Caco-2 (cell line): ENCODE data around the gene FOXD4L1. TPM values are rescaled to one million over a fixed set of nuclear protein-coding genes. Genes with fewer than 3 reads are reported as not detected.
"Not testable (repeated sequence)": the region's sequence is repeated elsewhere in the genome, so short reads cannot be mapped to it uniquely, and the experiment has no call there.

Source experiments
- BruUV-seq: library from RNA; stranded (reverse); fragments of 400-500 nt; replicated peaks from 2 replicates; lab custom pipeline; 2021; lab: Mats Ljungman, UMichigan
- CTCF ChIA-PET: fragments of 300-600 bp; sonication (Branson Sonifier 250); formaldehyde crosslinking; loops from one replicate; lab custom pipeline; 2022; ENCODE audit warnings: antibody characterized with exemption; lab: Charles Lee
- POLR2A ChIA-PET: fragments of 300-600 bp; sonication (Branson Sonifier 250); formaldehyde crosslinking; loops from one replicate; lab custom pipeline; 2022; ENCODE audit warnings: antibody characterized with exemption; lab: Charles Lee
- DNase-seq, 2 experiments: peaks; one replicate each; pipeline versions ENCODE4 v3.0.0 to v3.0.0-alpha.2; 2020 to 2022
- H3K27me3 ChIP-seq: replicated peaks from 2 replicates; pipeline ENCODE4 v1.6.0; 2011; ENCODE audit warnings: low read length; ENCODE audit not compliant: control insufficient read depth, insufficient read depth
- H3K36me3 ChIP-seq: 2 replicates; pipeline ENCODE4 v1.5.1; 2011; ENCODE audit warnings: low read length; ENCODE audit not compliant: control insufficient read depth, insufficient read depth
- H3K4me1 ChIP-seq: fragments of 250-450 bp; sonication (Bioruptor Pico); 2 replicates; pipeline ENCODE4 v1.5.1; 2020; ENCODE audit warnings: mild to moderate bottlenecking
- H3K4me3 ChIP-seq: 2 replicates; pipeline ENCODE4 v1.5.1; 2011; ENCODE audit warnings: low read depth, mild to moderate bottlenecking, control low read depth, low read length
- H3K9me3 ChIP-seq: fragments of 250-450 bp; sonication (Bioruptor Pico); 2 replicates; pipeline ENCODE4 v1.5.1; 2020; ENCODE audit warnings: mild to moderate bottlenecking, moderate library complexity
- H3K27ac Mint-ChIP-seq: one replicate; pipeline ENCODE4 v1.8.0; 2022; ENCODE audit warnings: mixed read lengths; ENCODE audit not compliant: unreplicated experiment
- H3K27me3 Mint-ChIP-seq: one replicate; pipeline ENCODE4 v1.8.0; 2022; ENCODE audit warnings: mixed read lengths; ENCODE audit not compliant: insufficient read depth, unreplicated experiment
- H3K36me3 Mint-ChIP-seq: one replicate; pipeline ENCODE4 v1.8.0; 2022; ENCODE audit warnings: mild to moderate bottlenecking, mixed read lengths; ENCODE audit not compliant: insufficient read depth, unreplicated experiment
- H3K4me1 Mint-ChIP-seq: one replicate; pipeline ENCODE4 v1.8.0; 2022; ENCODE audit warnings: low read depth, mixed read lengths; ENCODE audit not compliant: unreplicated experiment
- H3K4me3 Mint-ChIP-seq: one replicate; pipeline ENCODE4 v1.8.0; 2022; ENCODE audit warnings: mild to moderate bottlenecking, moderate library complexity, mixed read lengths; ENCODE audit not compliant: unreplicated experiment
- H3K9me3 Mint-ChIP-seq: one replicate; pipeline ENCODE4 v1.8.0; 2022; ENCODE audit warnings: mixed read lengths; ENCODE audit not compliant: unreplicated experiment
- intact Hi-C: fragments of 100-400 bp; cut with micrococcal nuclease; formaldehyde crosslinking; loops from one replicate; pipeline ENCODE4 v1.10.0; 2022; ENCODE audit not compliant: unreplicated experiment
- total RNA-seq: library from RNA; stranded (reverse); gene quantifications from 2 replicates; pipeline ENCODE4 v1.2.3, GENCODE V29; 2022

FOXD4L1 gene
- total RNA-seq, 1 experiment from 2014 or later, result 0.73 TPM

- H3K4me1 Mint-ChIP-seq, intact Hi-C loops, H3K4me1 ChIP-seq, H3K27me3 Mint-ChIP-seq, POLR2A ChIA-PET, CTCF ChIA-PET, H3K9me3 Mint-ChIP-seq, H3K9me3 ChIP-seq, H3K27ac Mint-ChIP-seq, BruUV-seq, H3K27me3 ChIP-seq, H3K36me3 ChIP-seq, H3K36me3 Mint-ChIP-seq: not testable (repeated sequence)
- peak overlapping the region; percentile 87 for H3K4me3 Mint-ChIP-seq
- peak overlapping the region; percentile 68 for H3K4me3 ChIP-seq
- DNase-seq, result peak; percentile 38 to 53
Observed at GRCh38 chr2:113541204-113541975, 42.9 kb downstream of the FOXD4L1 start.

- H3K36me3 Mint-ChIP-seq, intact Hi-C loops, H3K27me3 ChIP-seq, H3K4me1 Mint-ChIP-seq, CTCF ChIA-PET, H3K9me3 ChIP-seq, H3K4me1 ChIP-seq, H3K9me3 Mint-ChIP-seq, H3K36me3 ChIP-seq, BruUV-seq, POLR2A ChIA-PET, H3K27me3 Mint-ChIP-seq: not testable (repeated sequence)
- H3K27ac Mint-ChIP-seq, result peak overlapping the region; percentile 81
- H3K4me3 ChIP-seq, result peak overlapping the region; percentile 68
- peak overlapping the region; percentile 87 for H3K4me3 Mint-ChIP-seq
- peak in 1 of 2 experiments; percentile 37 for DNase-seq
Observed at GRCh38 chr2:113541976-113542485, 43.6 kb downstream of the FOXD4L1 start.

- H3K9me3 Mint-ChIP-seq, H3K27me3 ChIP-seq, BruUV-seq, CTCF ChIA-PET, POLR2A ChIA-PET, H3K4me1 ChIP-seq, H3K27me3 Mint-ChIP-seq, intact Hi-C loops, H3K4me1 Mint-ChIP-seq, H3K36me3 ChIP-seq, H3K36me3 Mint-ChIP-seq, H3K4me3 ChIP-seq, DNase-seq, H3K9me3 ChIP-seq: not testable (repeated sequence)
- Mint-ChIP-seq H3K27ac (peak overlapping the region; percentile 81), H3K4me3 (peak overlapping the region; percentile 87)
Observed at GRCh38 chr2:113542529-113542928, 44.1 kb downstream of the FOXD4L1 start.

Other genes with a start within 250 kb of the FOXD4L1 start
- 7.5 and 7.7 TPM in 2 replicates for gene PAX8, start 219.7 kb upstream of the FOXD4L1 start, total RNA-seq
- 46.7 and 50.4 TPM in 2 replicates for gene ZNG1B, start 61.0 kb upstream of the FOXD4L1 start, total RNA-seq
- 15.2 and 16.6 TPM in 2 replicates for gene RABL2A, start 128.6 kb downstream of the FOXD4L1 start, total RNA-seq